GM12878 (cell line): ENCODE data around the gene MEX3D. TPM values are rescaled to one million over a fixed set of nuclear protein-coding genes. Genes with fewer than 3 reads are reported as not detected.

Source experiments
- ATAC-seq: fragments of 200-7000 bp; cut with Tn5 transposase; 3 replicates; pipeline ENCODE4 v1.9.1; 2020; ENCODE audit warnings: mild to moderate bottlenecking, moderate library complexity
- BruUV-seq: library from RNA; stranded (reverse); fragments of 400-500 nt; replicated peaks from 2 replicates; lab custom pipeline; 2021; lab: Mats Ljungman, UMichigan
- CTCF ChIA-PET: fragments of 300-600 bp; sonication (Branson Sonifier 250); formaldehyde crosslinking; extraction: SDS; loops from one replicate; lab custom pipeline; 2021; ENCODE audit warnings: inconsistent platforms; lab: Yijun Ruan, JAX
- POLR2A ChIA-PET: fragments of 350-600 bp; formaldehyde crosslinking; extraction: SDS; loops from one replicate; lab custom pipeline; 2021; ENCODE audit warnings: inconsistent platforms; lab: Charles Lee
- RAD21 ChIA-PET: fragments of 300-600 bp; sonication (Branson Sonifier 250); formaldehyde crosslinking; loops from one replicate; lab custom pipeline; 2023; ENCODE audit warnings: antibody characterized with exemption; ENCODE audit not compliant: unreplicated experiment; lab: Charles Lee
- SMC1A ChIA-PET: fragments of 300-600 bp; sonication (Branson Sonifier 250); formaldehyde crosslinking; loops from one replicate; lab custom pipeline; 2023; ENCODE audit not compliant: unreplicated experiment, uncharacterized antibody; lab: Charles Lee
- DNase-seq: peaks from one replicate; pipeline ENCODE4 v3.0.0-alpha.2; 2011; ENCODE audit warnings: low read depth, low spot score
- FAIRE-seq: peaks from 3 replicates; lab custom pipeline; 2011; peaks lifted over from hg19 to GRCh38; lab: Jason Lieb, UNC
- H2AFZ ChIP-seq: 2 replicates; pipeline ENCODE4 v1.6.0; 2011; ENCODE audit warnings: low read depth, low read length, control low read depth; ENCODE audit not compliant: control insufficient read depth
- H3K27ac ChIP-seq: 2 replicates; pipeline ENCODE4 v1.5.1; 2011; ENCODE audit warnings: control low read depth; ENCODE audit not compliant: control insufficient read depth, insufficient read depth
- H3K27me3 ChIP-seq, 2 experiments: replicated peaks in 1 of 2; 2 replicates each; pipeline versions ENCODE4 v1.6.0 to v1.6.1; 2011; ENCODE audit warnings: low read length in 1 of 2; ENCODE audit not compliant: control insufficient read depth in 2 of 2, insufficient read depth in 2 of 2
- H3K36me3 ChIP-seq, 2 experiments: 2 replicates each; pipeline ENCODE4 v1.5.1; 2011; ENCODE audit warnings: low read length in 1 of 2; ENCODE audit not compliant: control insufficient read depth in 2 of 2, insufficient read depth in 2 of 2
- H3K4me1 ChIP-seq: 2 replicates; pipeline ENCODE4 v1.6.1; 2011; ENCODE audit warnings: mild to moderate bottlenecking, low read length, moderate library complexity, mixed read lengths; ENCODE audit not compliant: control insufficient read depth, insufficient read depth
- H3K4me2 ChIP-seq: 2 replicates; pipeline ENCODE4 v1.6.0; 2011; ENCODE audit warnings: control low read depth; ENCODE audit not compliant: control insufficient read depth, insufficient read depth
- H3K4me3 ChIP-seq: fragments of 200-600 bp; sonication (generic); 2 replicates; pipeline ENCODE4 v1.5.1; 2016
- H3K79me2 ChIP-seq: 2 replicates; pipeline ENCODE4 v1.6.0; 2011; ENCODE audit warnings: low read length; ENCODE audit not compliant: control insufficient read depth, insufficient read depth
- H3K9ac ChIP-seq: 2 replicates; pipeline ENCODE4 v1.8.0; 2011; ENCODE audit warnings: low read length, control low read depth, mixed read lengths; ENCODE audit not compliant: control insufficient read depth, insufficient read depth
- H3K9me3 ChIP-seq: replicated peaks from 3 replicates; pipeline ENCODE4 v1.5.1; 2011; ENCODE audit warnings: mild to moderate bottlenecking, low read length; ENCODE audit not compliant: control insufficient read depth, insufficient read depth
- H4K20me1 ChIP-seq: 2 replicates; pipeline ENCODE4 v1.6.0; 2011; ENCODE audit not compliant: control insufficient read depth, insufficient read depth
- ASH2L ChIP-seq: fragments of 300-600, 200-600 bp; sonication (generic); IDR thresholded peaks from 2 replicates; pipeline ENCODE4 v1.6.1; 2017; ENCODE audit warnings: low read depth, mild to moderate bottlenecking, borderline replicate concordance
- BACH1 ChIP-seq: fragments of 450-650 bp; IDR thresholded peaks from 2 replicates; pipeline ENCODE4 v1.6.1; 2017; ENCODE audit warnings: mild to moderate bottlenecking, borderline replicate concordance
- E2F8 ChIP-seq: fragments of 450-650 bp; IDR thresholded peaks from 2 replicates; pipeline ENCODE4 v1.6.1; 2018; ENCODE audit warnings: mild to moderate bottlenecking, low read depth, moderate library complexity; ENCODE audit not compliant: partially characterized antibody
- ESRRA ChIP-seq: IDR thresholded peaks from 2 replicates; pipeline ENCODE4 v1.6.1; 2012; ENCODE audit warnings: mild to moderate bottlenecking, low read length, improper control_type of control experiment
- FOXK2 ChIP-seq: fragments of 450-650 bp; IDR thresholded peaks from 2 replicates; pipeline ENCODE4 v1.6.1; 2017; ENCODE audit warnings: mild to moderate bottlenecking, moderate library complexity
- IKZF1 ChIP-seq: fragments of 450-650 bp; conservative IDR thresholded peaks from 2 replicates; pipeline ENCODE4 v1.6.1; 2017; ENCODE audit warnings: antibody characterized with exemption, mild to moderate bottlenecking
- IRF4 ChIP-seq: IDR thresholded peaks from 2 replicates; pipeline ENCODE4 v1.6.1; 2011; ENCODE audit warnings: low read depth, low read length
- KDM1A ChIP-seq: fragments of 200-600 bp; sonication (generic); IDR thresholded peaks from 2 replicates; pipeline ENCODE4 v1.6.1; 2016; ENCODE audit warnings: borderline replicate concordance
- MTA3 ChIP-seq: IDR thresholded peaks from 2 replicates; pipeline ENCODE4 v1.6.1; 2012; ENCODE audit warnings: low read length, inconsistent platforms, borderline replicate concordance
- PML ChIP-seq: IDR thresholded peaks from 2 replicates; pipeline ENCODE4 v1.6.1; 2012; ENCODE audit warnings: low read length, inconsistent platforms
- POLR2AphosphoS2 ChIP-seq: IDR thresholded peaks from 2 replicates; pipeline ENCODE4 v1.6.1; 2011; ENCODE audit warnings: low read depth, mild to moderate bottlenecking, low read length, improper control_type of control experiment, moderate library complexity
- POLR2AphosphoS5 ChIP-seq: IDR thresholded peaks from 2 replicates; pipeline ENCODE4 v1.6.1; 2011; ENCODE audit warnings: mild to moderate bottlenecking, low read length, inconsistent platforms
- POU2F2 ChIP-seq: IDR thresholded peaks from 3 replicates; pipeline ENCODE4 v1.6.1; 2011; ENCODE audit warnings: low read depth, mild to moderate bottlenecking, low read length, borderline replicate concordance
- RAD51 ChIP-seq: fragments of 450-650 bp; IDR thresholded peaks from 2 replicates; pipeline ENCODE4 v1.6.1; 2016; ENCODE audit warnings: moderate library complexity, mild to moderate bottlenecking, inconsistent platforms
- RBBP5 ChIP-seq: fragments of 200-600 bp; sonication (generic); conservative IDR thresholded peaks from 2 replicates; pipeline ENCODE4 v1.6.1; 2016
- SIN3A ChIP-seq: IDR thresholded peaks from 2 replicates; pipeline ENCODE4 v1.6.1; 2012; ENCODE audit warnings: low read depth, low read length, improper control_type of control experiment
- ZNF24 ChIP-seq: fragments of 450-650 bp; IDR thresholded peaks from 2 replicates; pipeline ENCODE4 v1.6.1; 2017; ENCODE audit warnings: antibody characterized with exemption, mild to moderate bottlenecking
- WGBS: methylation state at CpG from one replicate; pipeline ENCODE4 v1.1.6; 2016; ENCODE audit warnings: low lambda C conversion rate; ENCODE audit not compliant: insufficient replicate concordance, insufficient coverage; ENCODE audit errors: missing lambda C conversion rate; 5-methylcytosine and 5-hydroxymethylcytosine counted together
- in situ Hi-C: fragments of 300-500 bp; cut with MboI; formaldehyde crosslinking; loops from 9 replicates; pipeline ENCODE4 v1.14.3; 2018; ENCODE audit warnings: mixed read lengths
- intact Hi-C: fragments of 100-400 bp; cut with micrococcal nuclease; formaldehyde crosslinking; loops from one replicate; pipeline ENCODE4 v1.14.2; 2022; ENCODE audit not compliant: unreplicated experiment
- polyA plus RNA-seq, 11 experiments: library from polyadenylated mRNA; depleted of rRNA in 4 of 11; unstranded in 6 of 11; stranded (reverse) in 5 of 11; fragments of >200 nt; fragmentation: Nextera tagmentation in 4 of 11; fragmentation: Illumina TruSeq in 1 of 11; extraction: Ambion mirVana in 4 of 11; extraction: Trizol in 1 of 11; gene quantifications; 1 replicate in 1 of 11; 2 replicates in 10 of 11; pipeline versions ENCODE4 v1.2.1 to v1.2.3, GENCODE V29; 2011 to 2016; ENCODE audit warnings: inconsistent platforms in 2 of 11, missing spikeins in 2 of 11, low read depth in 1 of 11
- total RNA-seq, 4 experiments: library from RNA; depleted of rRNA in 3 of 4; stranded (reverse); fragments of >200 nt in 3 of 4; fragmentation: Illumina TruSeq in 1 of 4; extraction: Trizol in 1 of 4; gene quantifications; 2 replicates each; pipeline versions ENCODE4 v1.2.1 to v1.2.3, GENCODE V29; 2013 to 2021
- TF ChIP-seq, protein P1 (sequence below): fragments of 150-350 bp; IDR thresholded peaks from 2 replicates; pipeline ENCODE4 v1.6.1; 2014; ENCODE audit warnings: mild to moderate bottlenecking, low read depth, low read length

The MEX3D gene
- total and polyA plus RNA-seq, 10 of the 15 experiments (the other 5 are each of a cell fraction or from before 2014, with no cell fraction given) = 0.18 to 6.8 (median 0.81) TPM

GRCh38 chr19:1613146-1613545 is 45.0 kb upstream of the MEX3D start:
- H3K9me3 ChIP-seq = no peaks in the 10 kb centered on the region
- H4K20me1 ChIP-seq = no peaks in the 10 kb centered on the region
- ChIA-PET SMC1A (no interaction called here), POLR2A (no interaction called here), RAD21 (no interaction called here), CTCF (no interaction called here)
- intact Hi-C loops = no loop called here
- H3K27ac ChIP-seq = no peak overlapping the region
- ATAC-seq (no peak), DNase-seq (no peak), FAIRE-seq (no peak)
- H3K4me1 ChIP-seq = no peaks in the 10 kb centered on the region
- WGBS = 82% methylated on average over 9 of the region's 9 CpGs
- no TSS peak for BruUV-seq
- in situ Hi-C loops = no loop called here
- H3K4me2 ChIP-seq = no peak overlapping the region
- H3K36me3 ChIP-seq = peaks cover 15 to 51% of the 10 kb centered on the region in 2 experiments
- TF ChIP-seq SIN3A = no peak
- no peak for TF ChIP-seq E2F8
- TF ChIP-seq ZNF24 = no peak
- no peak for TF ChIP-seq POLR2AphosphoS5
- TF ChIP-seq PML = no peak
- TF ChIP-seq POU2F2 = no peak
- TF ChIP-seq MTA3 = no peak
- TF ChIP-seq BACH1 = no peak
- no peak for TF ChIP-seq RAD51
- TF ChIP-seq, protein P1, sequence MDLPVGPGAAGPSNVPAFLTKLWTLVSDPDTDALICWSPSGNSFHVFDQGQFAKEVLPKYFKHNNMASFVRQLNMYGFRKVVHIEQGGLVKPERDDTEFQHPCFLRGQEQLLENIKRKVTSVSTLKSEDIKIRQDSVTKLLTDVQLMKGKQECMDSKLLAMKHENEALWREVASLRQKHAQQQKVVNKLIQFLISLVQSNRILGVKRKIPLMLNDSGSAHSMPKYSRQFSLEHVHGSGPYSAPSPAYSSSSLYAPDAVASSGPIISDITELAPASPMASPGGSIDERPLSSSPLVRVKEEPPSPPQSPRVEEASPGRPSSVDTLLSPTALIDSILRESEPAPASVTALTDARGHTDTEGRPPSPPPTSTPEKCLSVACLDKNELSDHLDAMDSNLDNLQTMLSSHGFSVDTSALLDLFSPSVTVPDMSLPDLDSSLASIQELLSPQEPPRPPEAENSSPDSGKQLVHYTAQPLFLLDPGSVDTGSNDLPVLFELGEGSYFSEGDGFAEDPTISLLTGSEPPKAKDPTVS = no peak
- no peak for TF ChIP-seq POLR2AphosphoS2
- TF ChIP-seq RBBP5 = no peak
- TF ChIP-seq ESRRA = no peak
- TF ChIP-seq KDM1A = no peak
- TF ChIP-seq ASH2L = no peak
- no peak for TF ChIP-seq FOXK2
- TF ChIP-seq IRF4 = no peak
- TF ChIP-seq IKZF1 = no peak
- no peak overlapping the region for H3K4me3 ChIP-seq
- no peak overlapping the region for H3K9ac ChIP-seq
- H3K27me3 ChIP-seq = no peaks in the 10 kb centered on the region
- no peak overlapping the region for H2AFZ ChIP-seq
- no peaks in the 10 kb centered on the region for H3K79me2 ChIP-seq
